ENCODE results near the gene RCL1.

DNA sequence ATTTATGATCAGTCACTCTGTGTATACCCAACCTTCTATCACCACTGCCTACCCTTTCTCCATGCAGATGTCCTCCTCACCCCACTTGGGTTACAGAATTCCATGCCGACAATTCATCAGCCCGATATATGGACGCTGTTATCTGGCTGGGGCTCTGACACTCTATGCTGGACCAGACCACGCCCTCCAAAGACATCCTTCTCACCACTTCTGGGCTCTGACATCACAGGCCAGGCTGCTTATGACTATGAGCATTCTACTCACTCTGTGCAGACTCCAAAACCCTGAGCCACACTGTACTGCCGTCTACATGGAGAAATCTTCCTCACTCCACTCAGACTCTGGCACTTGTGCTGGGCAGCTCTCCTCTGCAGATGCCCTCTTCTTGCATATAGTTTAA, 44.1 kb upstream of the RCL1 start:
- TF ChIP-seq, protein P1, sequence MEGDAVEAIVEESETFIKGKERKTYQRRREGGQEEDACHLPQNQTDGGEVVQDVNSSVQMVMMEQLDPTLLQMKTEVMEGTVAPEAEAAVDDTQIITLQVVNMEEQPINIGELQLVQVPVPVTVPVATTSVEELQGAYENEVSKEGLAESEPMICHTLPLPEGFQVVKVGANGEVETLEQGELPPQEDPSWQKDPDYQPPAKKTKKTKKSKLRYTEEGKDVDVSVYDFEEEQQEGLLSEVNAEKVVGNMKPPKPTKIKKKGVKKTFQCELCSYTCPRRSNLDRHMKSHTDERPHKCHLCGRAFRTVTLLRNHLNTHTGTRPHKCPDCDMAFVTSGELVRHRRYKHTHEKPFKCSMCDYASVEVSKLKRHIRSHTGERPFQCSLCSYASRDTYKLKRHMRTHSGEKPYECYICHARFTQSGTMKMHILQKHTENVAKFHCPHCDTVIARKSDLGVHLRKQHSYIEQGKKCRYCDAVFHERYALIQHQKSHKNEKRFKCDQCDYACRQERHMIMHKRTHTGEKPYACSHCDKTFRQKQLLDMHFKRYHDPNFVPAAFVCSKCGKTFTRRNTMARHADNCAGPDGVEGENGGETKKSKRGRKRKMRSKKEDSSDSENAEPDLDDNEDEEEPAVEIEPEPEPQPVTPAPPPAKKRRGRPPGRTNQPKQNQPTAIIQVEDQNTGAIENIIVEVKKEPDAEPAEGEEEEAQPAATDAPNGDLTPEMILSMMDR (IDR thresholded peaks at IDR 0.05; ENCODE audit: low read length) = no peak
- TF ChIP-seq EZH2 (IDR thresholded peaks at IDR 0.05; ENCODE audit: borderline replicate concordance, low read length) = no peak
